Epithelial cell of esophagus (primary cell): ENCODE data around the gene GATAD2B.

Experiments used
- DNase-seq: peaks from one replicate; pipeline ENCODE4 v3.0.0; 2010; ENCODE audit warnings: low read depth
- H3K4me3 ChIP-seq: 2 replicates; pipeline ENCODE4 v1.5.1; 2011; ENCODE audit warnings: mild to moderate bottlenecking, low read length, control low read depth
- CTCF ChIP-seq: IDR thresholded peaks from 2 replicates; pipeline ENCODE4 v1.5.1; 2011; ENCODE audit warnings: low read depth, mild to moderate bottlenecking, low read length, control low read depth, inconsistent platforms; ENCODE audit not compliant: insufficient read depth; ENCODE audit errors: missing control alignments

Gene GATAD2B

GRCh38 chr1:153831026-153831425 is 91.7 kb downstream of the GATAD2B start:
- no peak for DNase-seq
- no peak for TF ChIP-seq CTCF
- no peak overlapping the region for H3K4me3 ChIP-seq

DNA sequence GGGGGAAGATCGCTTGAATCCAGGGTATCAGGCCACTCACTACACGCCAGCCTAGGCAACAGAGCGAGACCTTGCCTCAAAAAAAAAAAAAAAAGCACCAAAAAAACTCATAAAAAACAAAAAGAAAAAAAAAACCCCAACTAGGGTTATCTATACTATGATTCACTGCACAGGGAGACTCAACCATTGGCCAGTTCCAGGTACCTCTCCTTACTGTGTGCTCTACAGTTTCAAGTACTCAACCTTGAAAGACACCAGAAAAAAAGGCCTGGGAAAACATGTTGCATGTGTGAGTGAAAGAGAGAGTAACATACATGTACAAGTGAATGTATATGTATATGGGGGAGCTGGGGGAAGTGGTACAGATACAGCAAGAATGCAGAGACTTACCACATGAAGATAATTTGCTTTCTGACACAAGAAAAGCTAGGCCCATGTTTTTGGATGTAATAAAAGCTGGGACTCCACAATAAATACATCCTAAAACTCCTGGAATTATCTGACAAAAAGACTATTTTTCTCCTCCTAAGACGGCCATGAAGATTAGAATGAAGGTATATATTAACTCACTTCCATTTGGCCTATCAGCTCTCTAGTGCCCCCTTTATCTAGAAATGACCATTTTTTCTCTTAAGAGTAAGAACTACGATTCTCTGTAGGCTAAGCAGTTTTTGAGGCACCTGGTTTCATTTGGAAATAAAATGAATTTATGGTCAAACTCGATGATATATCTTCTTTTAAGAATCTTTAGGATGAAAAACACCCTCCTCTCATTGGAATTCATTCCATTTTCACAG is 95.4 kb downstream of the GATAD2B start:
- TF ChIP-seq CTCF, result no peak
- no peak for DNase-seq
- H3K4me3 ChIP-seq, result no peak overlapping the region

DNA sequence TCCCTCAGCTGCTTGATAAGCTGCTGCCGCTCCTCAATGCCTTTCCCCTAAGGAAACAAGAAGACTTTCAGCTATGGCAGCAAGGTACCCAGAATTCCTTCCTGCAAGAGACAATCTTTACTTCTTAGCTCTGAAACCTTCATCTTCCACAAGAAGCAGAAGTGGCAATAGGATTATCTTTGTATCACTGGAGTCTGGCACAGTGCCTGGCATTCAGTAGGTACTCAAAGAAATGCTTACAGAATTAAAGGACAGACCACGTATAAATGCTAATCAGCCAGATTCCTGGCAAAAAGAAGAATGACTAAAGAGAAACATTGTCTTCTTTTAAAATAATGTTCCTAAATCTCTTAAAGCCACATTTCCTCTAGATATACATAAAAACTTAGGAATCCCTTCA is 103.9 kb downstream of the GATAD2B start:
- TF ChIP-seq CTCF, result no peak
- H3K4me3 ChIP-seq, result no peak overlapping the region
- DNase-seq, result no peak

- H3K4me3 ChIP-seq, result no peak overlapping the region
- DNase-seq, result no peak
- TF ChIP-seq CTCF, result no peak
These were observed 106.4 kb downstream of the GATAD2B start for GRCh38 chr1:153816283-153816889.

DNA sequence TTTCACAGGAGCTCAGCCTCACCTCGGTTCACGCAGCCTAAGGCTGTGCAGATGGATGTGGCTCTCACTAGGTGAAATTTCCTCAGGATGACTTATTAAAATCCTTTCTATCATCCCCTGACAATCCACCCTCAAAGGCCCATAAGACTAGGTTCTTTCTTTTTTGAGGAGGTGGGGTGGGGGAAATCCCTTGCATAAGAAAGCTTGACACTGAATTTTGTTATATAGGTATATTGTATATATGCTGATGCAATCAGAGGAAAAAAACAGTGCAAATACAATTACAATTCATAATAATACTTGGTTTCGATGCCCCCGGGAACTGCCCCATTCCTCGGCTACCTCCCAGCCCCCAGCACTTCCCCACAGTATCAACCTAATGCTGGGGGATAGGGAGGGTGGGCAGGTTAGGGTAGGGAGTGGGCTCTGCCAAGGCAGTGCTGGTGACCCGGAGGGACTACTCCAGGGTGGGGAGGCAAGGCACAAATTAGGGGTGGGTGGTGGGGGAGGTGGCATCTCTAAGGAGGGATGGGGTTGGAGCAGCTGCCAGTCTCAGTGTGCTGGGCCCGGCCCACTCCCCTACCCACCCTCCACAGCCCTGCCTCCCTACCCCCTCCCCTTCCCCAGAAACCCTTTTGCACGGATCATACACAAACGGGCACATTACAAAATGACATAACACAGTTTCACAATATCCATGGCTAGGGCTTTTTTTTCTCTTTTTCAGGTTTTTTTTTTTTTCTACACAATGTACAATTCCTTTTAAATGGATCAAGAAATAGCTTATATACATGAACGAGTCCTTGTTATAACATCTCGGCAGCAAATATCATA is 116.7 kb downstream of the GATAD2B start:
- DNase-seq, result no peak
- H3K4me3 ChIP-seq, result no peak overlapping the region
- TF ChIP-seq CTCF, result no peak

DNA sequence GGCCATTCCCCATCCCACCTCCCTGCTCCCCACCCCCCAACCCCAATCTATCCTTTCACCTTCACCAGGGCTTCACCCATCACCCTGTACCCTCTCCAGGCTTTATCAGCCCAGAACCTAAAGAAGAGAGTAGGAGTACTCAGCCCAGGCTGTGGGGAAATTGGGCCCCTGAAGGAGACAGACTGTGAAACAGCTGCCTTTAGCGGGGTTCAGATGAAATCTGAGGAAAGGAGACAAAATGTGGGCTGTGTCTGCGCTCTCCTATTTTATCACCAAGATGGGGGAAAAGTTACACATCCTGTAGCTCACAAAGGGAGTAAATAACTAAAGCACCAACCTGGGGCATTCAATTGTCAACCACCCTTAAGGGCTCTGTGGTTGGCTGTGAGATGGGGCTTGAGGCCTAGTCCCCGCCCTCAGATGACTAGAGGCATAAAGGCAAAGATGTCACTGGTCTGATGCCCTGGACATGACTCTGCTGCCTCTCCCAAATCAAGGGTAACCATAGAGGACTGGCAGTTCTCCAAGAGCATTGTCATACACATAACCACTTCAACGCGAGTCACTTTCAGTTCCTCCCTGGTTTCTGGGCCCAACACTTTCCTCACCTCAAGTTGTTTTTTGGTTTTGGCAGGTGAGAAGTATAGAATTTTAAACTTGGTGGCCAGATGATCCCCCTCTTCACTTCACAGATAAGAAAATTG is 117.6 kb downstream of the GATAD2B start:
- TF ChIP-seq CTCF, result no peak
- DNase-seq, result peak; percentile 96
- H3K4me3 ChIP-seq, result no peak overlapping the region
